Measurements from ENCODE around the gene DUSP22. TPM values are rescaled to one million over a fixed set of nuclear protein-coding genes. Genes with fewer than 3 reads are reported as not detected.

DUSP22 gene
- polyA plus RNA-seq, 1 experiment = 5.4 TPM

DNA sequence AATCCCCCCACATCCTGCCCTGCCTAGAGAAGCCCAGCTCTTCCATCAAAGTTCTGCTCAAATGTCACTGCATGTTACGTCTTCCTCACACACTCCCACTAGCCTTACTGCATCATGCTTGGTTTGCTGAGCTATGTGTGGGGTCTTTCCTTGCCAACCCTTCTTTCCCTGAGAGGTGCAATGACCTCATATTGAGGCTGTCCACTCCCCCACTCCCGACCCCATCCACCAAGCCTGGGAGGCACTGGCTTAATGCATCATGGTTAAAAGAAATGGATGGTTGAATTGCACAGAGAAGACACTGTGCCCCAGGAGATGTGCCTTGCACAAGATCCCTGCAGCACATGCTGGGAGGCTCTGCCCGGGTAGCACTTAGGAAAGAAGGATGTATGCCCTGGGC lies 91.6 kb downstream of the DUSP22 start:
- peaks cover 27% of the 10 kb centered on the region for H3K9me3 ChIP-seq (ENCODE audit: control insufficient read depth, insufficient read depth, low read length)
- no peak overlapping the region for H3K4me3 ChIP-seq (ENCODE audit: low read depth, low read length)
- POLR2A ChIA-PET = no interaction called here
- no peak for DNase-seq (ENCODE audit: low read depth, low spot score)
- H3K27me3 ChIP-seq (ENCODE audit: control insufficient read depth, insufficient read depth, low read length) = peaks cover 12% of the 10 kb centered on the region
- no peak overlapping the region for H3K27ac ChIP-seq (ENCODE audit: low read depth, low read length)
- CTCF ChIA-PET = interaction anchor here (1.5 kb wide), 1 partner anchor 10 kb away, joined by 3 read pairs; no protein-coding TSS in a partner anchor
- TF ChIP-seq, protein P1, sequence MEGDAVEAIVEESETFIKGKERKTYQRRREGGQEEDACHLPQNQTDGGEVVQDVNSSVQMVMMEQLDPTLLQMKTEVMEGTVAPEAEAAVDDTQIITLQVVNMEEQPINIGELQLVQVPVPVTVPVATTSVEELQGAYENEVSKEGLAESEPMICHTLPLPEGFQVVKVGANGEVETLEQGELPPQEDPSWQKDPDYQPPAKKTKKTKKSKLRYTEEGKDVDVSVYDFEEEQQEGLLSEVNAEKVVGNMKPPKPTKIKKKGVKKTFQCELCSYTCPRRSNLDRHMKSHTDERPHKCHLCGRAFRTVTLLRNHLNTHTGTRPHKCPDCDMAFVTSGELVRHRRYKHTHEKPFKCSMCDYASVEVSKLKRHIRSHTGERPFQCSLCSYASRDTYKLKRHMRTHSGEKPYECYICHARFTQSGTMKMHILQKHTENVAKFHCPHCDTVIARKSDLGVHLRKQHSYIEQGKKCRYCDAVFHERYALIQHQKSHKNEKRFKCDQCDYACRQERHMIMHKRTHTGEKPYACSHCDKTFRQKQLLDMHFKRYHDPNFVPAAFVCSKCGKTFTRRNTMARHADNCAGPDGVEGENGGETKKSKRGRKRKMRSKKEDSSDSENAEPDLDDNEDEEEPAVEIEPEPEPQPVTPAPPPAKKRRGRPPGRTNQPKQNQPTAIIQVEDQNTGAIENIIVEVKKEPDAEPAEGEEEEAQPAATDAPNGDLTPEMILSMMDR (IDR thresholded peaks at IDR 0.05; ENCODE audit: low read depth, low read length) = no peak

DNA sequence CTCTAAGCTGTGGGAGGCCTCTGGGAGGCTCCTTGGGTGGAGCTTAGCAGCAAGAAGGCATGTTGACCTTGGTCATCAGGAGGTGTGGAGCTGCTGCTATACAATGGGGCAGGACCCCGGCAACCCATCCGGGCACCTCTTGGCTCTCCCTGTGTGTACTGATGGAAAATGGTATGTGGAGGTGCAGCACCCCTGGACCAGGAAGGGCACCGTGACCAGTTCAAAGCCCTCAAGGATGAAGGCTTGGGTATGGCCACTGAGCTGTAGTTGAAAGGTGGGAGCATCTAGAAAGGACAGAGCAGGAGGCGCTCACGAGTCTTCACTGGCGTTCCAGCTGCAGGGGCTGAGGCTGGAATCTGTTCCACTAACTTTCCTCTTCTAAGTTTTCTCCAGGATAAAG lies 92.6 kb downstream of the DUSP22 start:
- Histone ChIP-seq H3K27ac (ENCODE audit: low read depth, low read length) (no peak overlapping the region), H3K4me3 (ENCODE audit: low read depth, low read length) (no peak overlapping the region), H3K9me3 (ENCODE audit: control insufficient read depth, insufficient read depth, low read length) (peaks cover 17% of the 10 kb centered on the region), H3K27me3 (ENCODE audit: control insufficient read depth, insufficient read depth, low read length) (peaks cover 16% of the 10 kb centered on the region)
- CTCF ChIA-PET = no interaction called here
- POLR2A ChIA-PET = interaction anchor here (0.6 kb wide), 1 partner anchor 38 kb away, joined by 5 read pairs; no protein-coding TSS in a partner anchor
- TF ChIP-seq, protein P1 (IDR thresholded peaks at IDR 0.05; ENCODE audit: low read depth, low read length) = no peak
- DNase-seq (ENCODE audit: low read depth, low spot score) = no peak

DNA sequence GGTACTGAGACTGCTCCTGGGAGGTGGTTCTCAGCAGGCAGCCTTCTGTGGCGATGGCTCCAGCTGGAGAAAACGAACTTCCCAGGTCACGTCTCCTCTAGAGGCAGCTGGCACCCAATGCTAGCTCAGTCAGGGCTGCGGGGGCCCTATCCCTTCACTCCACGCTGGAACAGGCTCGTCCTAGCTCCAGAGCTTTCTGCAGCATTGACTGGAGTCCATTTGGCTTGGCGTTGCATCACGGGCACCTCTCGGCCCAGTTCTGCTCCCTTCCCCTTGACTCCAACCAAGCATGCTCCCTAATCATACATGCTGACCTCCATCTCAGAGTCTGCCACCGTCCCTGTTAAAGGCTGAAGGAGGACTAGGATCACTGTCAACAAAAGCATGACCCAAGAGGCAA lies 93.3 kb downstream of the DUSP22 start:
- TF ChIP-seq, protein P1 (IDR thresholded peaks at IDR 0.05; ENCODE audit: low read depth, low read length) = no peak
- ChIA-PET POLR2A (interaction anchor here (0.6 kb wide), 1 partner anchor 37 kb away, joined by 5 read pairs; no protein-coding TSS in a partner anchor), CTCF (no interaction called here)
- DNase-seq (ENCODE audit: low read depth, low spot score) = no peak
- no peak overlapping the region for H3K4me3 ChIP-seq (ENCODE audit: low read depth, low read length)
- H3K27me3 ChIP-seq (ENCODE audit: control insufficient read depth, insufficient read depth, low read length) = peaks cover 21% of the 10 kb centered on the region
- peaks cover 9% of the 10 kb centered on the region for H3K9me3 ChIP-seq (ENCODE audit: control insufficient read depth, insufficient read depth, low read length)
- no peak overlapping the region for H3K27ac ChIP-seq (ENCODE audit: low read depth, low read length)

DNA sequence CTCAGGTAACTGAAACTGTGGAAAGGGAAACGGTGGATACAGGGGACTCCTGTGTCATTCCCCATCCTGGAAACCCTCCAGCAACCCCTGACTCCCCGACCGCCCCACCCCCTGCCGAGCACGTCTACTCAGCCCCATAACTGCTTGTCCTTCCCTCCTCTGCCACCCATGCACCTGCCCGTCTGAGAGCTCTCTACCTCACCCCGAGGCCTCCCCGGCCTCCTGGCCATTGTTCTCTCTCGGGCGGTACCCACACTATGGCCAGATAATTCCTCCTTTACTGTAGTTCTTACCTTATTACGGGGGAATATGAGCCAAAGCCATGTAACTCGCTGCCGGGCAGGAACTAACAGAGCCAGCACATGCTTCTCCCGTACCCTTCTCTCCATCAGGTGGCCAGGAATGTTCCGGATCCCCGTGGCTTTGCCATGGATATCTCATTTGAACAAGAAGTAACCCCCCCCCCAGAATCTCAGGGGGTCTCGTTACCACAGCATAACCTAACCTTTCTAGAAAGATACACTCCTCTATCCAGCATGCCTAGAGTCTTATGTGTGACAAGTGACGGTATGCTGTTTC lies 94.5 kb downstream of the DUSP22 start:
- no peak overlapping the region for H3K4me3 ChIP-seq (ENCODE audit: low read depth, low read length)
- TF ChIP-seq, protein P1 (IDR thresholded peaks at IDR 0.05; ENCODE audit: low read depth, low read length) = no peak
- ChIA-PET CTCF (no interaction called here), POLR2A (no interaction called here)
- H3K27ac ChIP-seq (ENCODE audit: low read depth, low read length) = no peak overlapping the region
- peaks cover 5% of the 10 kb centered on the region for H3K9me3 ChIP-seq (ENCODE audit: control insufficient read depth, insufficient read depth, low read length)
- H3K27me3 ChIP-seq (ENCODE audit: control insufficient read depth, insufficient read depth, low read length) = peaks cover 30% of the 10 kb centered on the region
- no peak for DNase-seq (ENCODE audit: low read depth, low spot score)

DNA sequence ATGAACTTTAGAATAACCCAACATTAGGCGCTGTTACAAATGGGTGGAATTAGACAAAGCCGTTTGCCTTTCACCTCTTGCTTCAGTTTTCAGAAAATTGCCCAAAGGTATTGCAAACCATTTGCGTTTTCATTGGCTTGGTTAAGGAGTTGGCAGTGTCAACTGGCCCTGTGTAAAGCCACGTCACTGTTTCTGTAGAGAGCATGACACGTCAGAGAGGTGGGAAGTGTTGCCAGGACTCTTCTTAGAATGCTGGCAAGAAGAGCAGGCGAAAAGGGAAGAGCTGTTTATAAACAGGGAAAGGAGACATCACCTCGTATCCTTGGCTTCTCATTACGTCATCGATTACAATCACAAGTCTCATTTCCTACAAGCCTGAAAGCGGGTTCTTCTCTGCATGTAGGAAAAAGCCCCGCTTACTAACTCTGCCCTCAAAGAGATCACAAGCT lies 95.0 kb downstream of the DUSP22 start:
- POLR2A ChIA-PET = no interaction called here
- TF ChIP-seq, protein P1 (IDR thresholded peaks at IDR 0.05; ENCODE audit: low read depth, low read length) = no peak
- CTCF ChIA-PET = no interaction called here

More for the DNA sequence above, 95.0 kb downstream of the DUSP22 start:
- Histone ChIP-seq H3K27ac (ENCODE audit: low read depth, low read length) (no peak overlapping the region), H3K9me3 (ENCODE audit: control insufficient read depth, insufficient read depth, low read length) (no peaks in the 10 kb centered on the region; the same call in 1 of the 2 replicates), H3K4me3 (ENCODE audit: low read depth, low read length) (no peak overlapping the region), H3K27me3 (ENCODE audit: control insufficient read depth, insufficient read depth, low read length) (peaks cover 35% of the 10 kb centered on the region)
- DNase-seq (ENCODE audit: low read depth, low spot score) = no peak

All from AG04450 (cell line).